HTR-8/SVneo (cell line): ENCODE data around the gene SFT2D3.

ENCODE experiments used
- DNase-seq: peaks from one replicate; pipeline ENCODE4 v3.0.0; 2011; ENCODE audit warnings: low spot score, mixed read lengths; ENCODE audit not compliant: insufficient read length
- FAIRE-seq: peaks from 2 replicates; lab custom pipeline; 2011; peaks lifted over from hg19 to GRCh38; lab: Jason Lieb, UNC

SFT2D3 gene

GRCh38 chr2:127681288-127681804, 20.0 kb upstream of the SFT2D3 start:
- no peak for DNase-seq
- no peak for FAIRE-seq

- no peak for DNase-seq
- no peak for FAIRE-seq
Observed at GRCh38 chr2:127681976-127682857, 19.1 kb upstream of the SFT2D3 start.

- DNase-seq (no peak), FAIRE-seq (no peak)
Observed at GRCh38 chr2:127683056-127683455, 18.2 kb upstream of the SFT2D3 start.

GRCh38 chr2:127683757-127684156, 17.5 kb upstream of the SFT2D3 start:
- DNase-seq (no peak), FAIRE-seq (peak; percentile 23)

GRCh38 chr2:127685410-127686080, 15.8 kb upstream of the SFT2D3 start:
- no peak for FAIRE-seq

GRCh38 chr2:127688405-127688804, 12.9 kb upstream of the SFT2D3 start:
- DNase-seq (no peak), FAIRE-seq (no peak)

More at GRCh38 chr2:127685410-127686080, 15.8 kb upstream of the SFT2D3 start:
- DNase-seq, result no peak

- DNase-seq (no peak), FAIRE-seq (no peak)
Observed at GRCh38 chr2:127690696-127691095, 10.6 kb upstream of the SFT2D3 start.

- DNase-seq (no peak), FAIRE-seq (no peak)
Observed at GRCh38 chr2:127694986-127695385, 6.3 kb upstream of the SFT2D3 start.

- FAIRE-seq (no peak), DNase-seq (no peak)
Observed at GRCh38 chr2:127695491-127696472, 5.5 kb upstream of the SFT2D3 start.

GRCh38 chr2:127697482-127698180, 3.7 kb upstream of the SFT2D3 start:
- no peak for DNase-seq
- FAIRE-seq, result no peak

GRCh38 chr2:127698553-127699355, 2.5 kb upstream of the SFT2D3 start:
- DNase-seq (no peak), FAIRE-seq (no peak)

- FAIRE-seq (peak; percentile 40), DNase-seq (peak; percentile 10)
Observed at GRCh38 chr2:127700527-127701192, 637 bp upstream of the SFT2D3 start.

GRCh38 chr2:127701651-127702394, 526 bp downstream of the SFT2D3 start:
- FAIRE-seq, result no peak
- peak; percentile 54 for DNase-seq

GRCh38 chr2:127702395-127703009, 1.2 kb downstream of the SFT2D3 start:
- FAIRE-seq (no peak), DNase-seq (no peak)

- FAIRE-seq (no peak), DNase-seq (no peak)
Observed at GRCh38 chr2:127703282-127703681, 2.0 kb downstream of the SFT2D3 start.

GRCh38 chr2:127704641-127705390, 3.5 kb downstream of the SFT2D3 start:
- no peak for DNase-seq
- no peak for FAIRE-seq
